HUES64 (cell line): ENCODE data around the gene RASA3.

ENCODE experiments used
- H3K27ac ChIP-seq: 2 replicates; pipeline ENCODE4 v1.7.0; 2013; ENCODE audit warnings: low read depth, low read length, inconsistent platforms
- H3K27me3 ChIP-seq: 2 replicates; pipeline ENCODE4 v1.6.1; 2013; ENCODE audit warnings: mild to moderate bottlenecking, low read length; ENCODE audit not compliant: insufficient read depth
- H3K36me3 ChIP-seq: 2 replicates; pipeline ENCODE4 v1.6.1; 2013; ENCODE audit warnings: mild to moderate bottlenecking, low read length; ENCODE audit not compliant: insufficient read depth
- H3K4me1 ChIP-seq: 2 replicates; pipeline ENCODE4 v1.6.1; 2013; ENCODE audit warnings: mild to moderate bottlenecking, low read length, moderate library complexity; ENCODE audit not compliant: insufficient read depth
- H3K4me3 ChIP-seq: 2 replicates; pipeline ENCODE4 v1.5.1; 2013; ENCODE audit warnings: mild to moderate bottlenecking, low read length, moderate library complexity
- H3K9ac ChIP-seq: 2 replicates; pipeline ENCODE4 v1.6.1; 2013; ENCODE audit warnings: mild to moderate bottlenecking, low read depth, low read length
- H3K9me3 ChIP-seq: 2 replicates; pipeline ENCODE4 v1.6.1; 2013; ENCODE audit warnings: low read depth, low read length; ENCODE audit not compliant: insufficient read depth
- WGBS: fragments of 150-250, 120-280 bp; methylation state at CpG from one replicate; pipeline ENCODE4 v1.1.7; 2013; ENCODE audit warnings: missing lambda C conversion rate; 5-methylcytosine and 5-hydroxymethylcytosine counted together

RASA3 gene

GRCh38 chr13:114147803-114148520, 15.5 kb upstream of the RASA3 start:
- WGBS: 96% methylated on average over 22 of the region's 22 CpGs
- Histone ChIP-seq H3K4me3 (no peak overlapping the region), H3K36me3 (no peaks in the 10 kb centered on the region), H3K9ac (no peak overlapping the region), H3K27ac (no peak overlapping the region), H3K4me1 (no peaks in the 10 kb centered on the region; the same call in 1 of the 2 replicates), H3K27me3 (no peaks in the 10 kb centered on the region), H3K9me3 (no peaks in the 10 kb centered on the region)

- H3K27ac ChIP-seq: no peak overlapping the region
- 58% methylated on average over 10 of the region's 10 CpGs for WGBS
- no peaks in the 10 kb centered on the region; the same call in 1 of the 2 replicates for H3K4me1 ChIP-seq
- no peak overlapping the region for H3K4me3 ChIP-seq
- H3K27me3 ChIP-seq: no peaks in the 10 kb centered on the region
- H3K36me3 ChIP-seq: no peaks in the 10 kb centered on the region
- H3K9me3 ChIP-seq: no peaks in the 10 kb centered on the region
- no peak overlapping the region for H3K9ac ChIP-seq
Measured at GRCh38 chr13:114146629-114147028, 14.2 kb upstream of the RASA3 start.

GRCh38 chr13:114146173-114146572, 13.8 kb upstream of the RASA3 start:
- Histone ChIP-seq H3K4me1 (no peaks in the 10 kb centered on the region; the same call in 1 of the 2 replicates), H3K36me3 (no peaks in the 10 kb centered on the region), H3K9me3 (no peaks in the 10 kb centered on the region), H3K4me3 (no peak overlapping the region), H3K27me3 (no peaks in the 10 kb centered on the region), H3K27ac (no peak overlapping the region), H3K9ac (no peak overlapping the region)
- WGBS: 95% methylated on average over 14 of the region's 14 CpGs

GRCh38 chr13:114145722-114146121, 13.3 kb upstream of the RASA3 start:
- no peak overlapping the region for H3K9ac ChIP-seq
- H3K36me3 ChIP-seq: no peaks in the 10 kb centered on the region
- no peak overlapping the region for H3K27ac ChIP-seq
- H3K9me3 ChIP-seq: no peaks in the 10 kb centered on the region
- no peak overlapping the region for H3K4me3 ChIP-seq
- 94% methylated on average over 14 of the region's 14 CpGs for WGBS
- H3K4me1 ChIP-seq: no peaks in the 10 kb centered on the region; the same call in 1 of the 2 replicates
- H3K27me3 ChIP-seq: no peaks in the 10 kb centered on the region

- WGBS: 76% methylated on average over 3 of the region's 3 CpGs
- Histone ChIP-seq H3K9ac (no peak overlapping the region), H3K27ac (no peak overlapping the region)
Measured at GRCh38 chr13:114145256-114145655, 12.8 kb upstream of the RASA3 start.

GRCh38 chr13:114144606-114145244, 12.3 kb upstream of the RASA3 start:
- H3K4me1 ChIP-seq: no peaks in the 10 kb centered on the region; the same call in 1 of the 2 replicates
- H3K27ac ChIP-seq: no peak overlapping the region
- 89% methylated on average over 17 of the region's 17 CpGs for WGBS
- H3K9ac ChIP-seq: no peak overlapping the region
- H3K36me3 ChIP-seq: no peaks in the 10 kb centered on the region
- no peaks in the 10 kb centered on the region for H3K27me3 ChIP-seq
- H3K9me3 ChIP-seq: no peaks in the 10 kb centered on the region
- H3K4me3 ChIP-seq: no peak overlapping the region

More at GRCh38 chr13:114145256-114145655, 12.8 kb upstream of the RASA3 start:
- no peaks in the 10 kb centered on the region for H3K27me3 ChIP-seq
- no peaks in the 10 kb centered on the region; the same call in 1 of the 2 replicates for H3K4me1 ChIP-seq
- H3K9me3 ChIP-seq: no peaks in the 10 kb centered on the region
- H3K36me3 ChIP-seq: no peaks in the 10 kb centered on the region
- H3K4me3 ChIP-seq: no peak overlapping the region

- Histone ChIP-seq H3K27me3 (no peaks in the 10 kb centered on the region), H3K9me3 (no peaks in the 10 kb centered on the region), H3K9ac (no peak overlapping the region), H3K4me1 (no peaks in the 10 kb centered on the region; the same call in 1 of the 2 replicates), H3K36me3 (no peaks in the 10 kb centered on the region), H3K27ac (no peak overlapping the region), H3K4me3 (no peak overlapping the region)
- WGBS: 65% methylated on average over 24 of the region's 24 CpGs
Measured at GRCh38 chr13:114143806-114144605, 11.6 kb upstream of the RASA3 start.

GRCh38 chr13:114142640-114143490, 10.4 kb upstream of the RASA3 start:
- Histone ChIP-seq H3K9ac (no peak overlapping the region), H3K9me3 (no peaks in the 10 kb centered on the region), H3K36me3 (no peaks in the 10 kb centered on the region), H3K4me3 (no peak overlapping the region), H3K4me1 (no peaks in the 10 kb centered on the region; the same call in 1 of the 2 replicates), H3K27me3 (no peaks in the 10 kb centered on the region), H3K27ac (no peak overlapping the region)
- WGBS: 86% methylated on average over 28 of the region's 28 CpGs

- Histone ChIP-seq H3K27me3 (no peaks in the 10 kb centered on the region), H3K4me1 (no peaks in the 10 kb centered on the region; the same call in 1 of the 2 replicates), H3K9ac (no peak overlapping the region), H3K27ac (no peak overlapping the region), H3K36me3 (no peaks in the 10 kb centered on the region), H3K4me3 (no peak overlapping the region), H3K9me3 (no peaks in the 10 kb centered on the region)
- WGBS: 96% methylated on average over 6 of the region's 6 CpGs
Measured at GRCh38 chr13:114142137-114142550, 9.7 kb upstream of the RASA3 start.

- Histone ChIP-seq H3K9ac (no peak overlapping the region), H3K27me3 (no peaks in the 10 kb centered on the region), H3K4me3 (no peak overlapping the region), H3K36me3 (no peaks in the 10 kb centered on the region), H3K4me1 (no peaks in the 10 kb centered on the region; the same call in 1 of the 2 replicates), H3K27ac (no peak overlapping the region), H3K9me3 (no peaks in the 10 kb centered on the region)
- WGBS: 78% methylated on average over 15 of the region's 15 CpGs
Measured at GRCh38 chr13:114141261-114141996, 9.0 kb upstream of the RASA3 start.
